ENCODE results near the gene CTNNA2.

The CTNNA2 gene

DNA sequence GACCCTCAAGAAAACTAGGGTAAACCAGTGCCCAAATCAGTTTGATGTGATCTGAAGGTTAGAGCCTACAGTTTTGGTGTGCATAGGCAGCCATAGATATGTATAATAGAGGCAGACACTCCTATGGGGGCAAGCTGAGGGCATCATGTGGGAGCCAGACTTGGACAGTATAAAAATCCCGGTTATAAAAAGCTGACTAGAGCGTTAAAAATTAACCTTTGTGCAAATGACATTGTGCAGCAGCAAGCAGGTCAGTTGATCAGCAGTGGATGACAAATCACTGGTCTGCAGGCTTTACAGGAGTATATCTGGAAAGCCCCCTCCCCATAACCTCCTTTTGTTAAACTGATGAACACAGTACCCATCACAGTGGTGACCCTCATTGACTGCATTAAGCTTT lies 107.8 kb downstream of the CTNNA2 start:
- no peak overlapping the region for H3K4me3 ChIP-seq (ENCODE audit: low read length)
- H3K27me3 ChIP-seq (ENCODE audit: control insufficient read depth, insufficient read depth, low read length) = no peaks in the 10 kb centered on the region

GRCh38 chr2:79621252-79621651 lies 108.4 kb downstream of the CTNNA2 start:
- H3K27me3 ChIP-seq (ENCODE audit: control insufficient read depth, insufficient read depth, low read length) = no peaks in the 10 kb centered on the region
- H3K4me1 ChIP-seq (ENCODE audit: control insufficient read depth, insufficient read depth, low read length) = no peaks in the 10 kb centered on the region
- H3K36me3 ChIP-seq (ENCODE audit: control insufficient read depth, insufficient read depth, low read length) = no peaks in the 10 kb centered on the region
- H3K9ac ChIP-seq (ENCODE audit: low read length) = no peak overlapping the region
- no peak overlapping the region for H3K4me3 ChIP-seq (ENCODE audit: low read length)
- no peaks in the 10 kb centered on the region for H3K9me3 ChIP-seq (ENCODE audit: control insufficient read depth, low read length)

More for the DNA sequence above, 107.8 kb downstream of the CTNNA2 start:
- Histone ChIP-seq H3K36me3 (ENCODE audit: control insufficient read depth, insufficient read depth, low read length) (no peaks in the 10 kb centered on the region), H3K9ac (ENCODE audit: low read length) (no peak overlapping the region), H3K4me1 (ENCODE audit: control insufficient read depth, insufficient read depth, low read length) (no peaks in the 10 kb centered on the region), H3K9me3 (ENCODE audit: control insufficient read depth, low read length) (no peaks in the 10 kb centered on the region)

GRCh38 chr2:79621755-79622154 lies 108.9 kb downstream of the CTNNA2 start:
- H3K36me3 ChIP-seq (ENCODE audit: control insufficient read depth, insufficient read depth, low read length) = no peaks in the 10 kb centered on the region
- no peak overlapping the region for H3K9ac ChIP-seq (ENCODE audit: low read length)
- no peaks in the 10 kb centered on the region for H3K4me1 ChIP-seq (ENCODE audit: control insufficient read depth, insufficient read depth, low read length)
- no peaks in the 10 kb centered on the region for H3K27me3 ChIP-seq (ENCODE audit: control insufficient read depth, insufficient read depth, low read length)
- no peaks in the 10 kb centered on the region for H3K9me3 ChIP-seq (ENCODE audit: control insufficient read depth, low read length)
- no peak overlapping the region for H3K4me3 ChIP-seq (ENCODE audit: low read length)

DNA sequence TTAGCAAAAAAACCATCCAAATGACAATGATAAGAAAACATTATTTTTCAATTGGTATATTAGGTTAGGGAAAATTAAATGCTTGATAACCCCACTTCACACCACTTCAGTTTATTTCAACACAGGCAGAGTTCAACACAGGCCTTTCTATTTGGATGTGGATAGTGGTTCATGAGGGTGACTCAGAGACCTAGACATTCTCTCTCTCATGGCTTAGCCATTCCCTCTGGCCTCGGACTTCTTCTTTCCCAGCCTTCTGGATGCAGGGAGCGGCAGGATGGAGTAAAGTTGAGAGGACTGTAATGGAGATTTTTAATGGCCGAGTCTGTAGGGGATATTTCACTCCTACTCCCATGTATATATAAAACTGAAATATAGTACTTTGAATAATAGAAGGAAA lies 109.7 kb downstream of the CTNNA2 start:
- no peaks in the 10 kb centered on the region for H3K27me3 ChIP-seq (ENCODE audit: control insufficient read depth, insufficient read depth, low read length)
- no peaks in the 10 kb centered on the region for H3K9me3 ChIP-seq (ENCODE audit: control insufficient read depth, low read length)
- no peaks in the 10 kb centered on the region for H3K4me1 ChIP-seq (ENCODE audit: control insufficient read depth, insufficient read depth, low read length)
- no peaks in the 10 kb centered on the region for H3K36me3 ChIP-seq (ENCODE audit: control insufficient read depth, insufficient read depth, low read length)
- no peak overlapping the region for H3K9ac ChIP-seq (ENCODE audit: low read length)
- no peak overlapping the region for H3K4me3 ChIP-seq (ENCODE audit: low read length)

DNA sequence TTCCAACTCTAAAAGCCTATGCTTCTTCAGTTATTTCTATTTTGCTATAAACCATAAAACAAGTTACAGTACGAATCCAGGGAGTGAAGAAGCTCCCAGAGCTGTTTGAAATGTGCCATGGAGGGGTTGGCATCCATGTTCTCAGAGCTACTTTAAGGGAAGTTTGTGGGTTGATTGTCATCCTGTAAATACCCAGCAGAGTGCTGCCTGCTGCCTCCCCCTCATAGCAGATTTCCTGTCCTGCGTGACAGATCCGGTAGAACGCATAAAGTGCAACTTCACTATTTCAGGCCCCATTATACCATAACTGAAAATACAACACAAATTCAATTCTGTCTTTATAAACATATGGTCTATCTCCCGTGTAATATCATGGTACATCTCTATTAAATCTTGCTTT lies 114.4 kb downstream of the CTNNA2 start:
- no peaks in the 10 kb centered on the region for H3K27me3 ChIP-seq (ENCODE audit: control insufficient read depth, insufficient read depth, low read length)
- no peaks in the 10 kb centered on the region for H3K4me1 ChIP-seq (ENCODE audit: control insufficient read depth, insufficient read depth, low read length)
- no peak overlapping the region for H3K9ac ChIP-seq (ENCODE audit: low read length)
- H3K9me3 ChIP-seq (ENCODE audit: control insufficient read depth, low read length) = no peaks in the 10 kb centered on the region
- no peaks in the 10 kb centered on the region for H3K36me3 ChIP-seq (ENCODE audit: control insufficient read depth, insufficient read depth, low read length)
- H3K4me3 ChIP-seq (ENCODE audit: low read length) = no peak overlapping the region

DNA sequence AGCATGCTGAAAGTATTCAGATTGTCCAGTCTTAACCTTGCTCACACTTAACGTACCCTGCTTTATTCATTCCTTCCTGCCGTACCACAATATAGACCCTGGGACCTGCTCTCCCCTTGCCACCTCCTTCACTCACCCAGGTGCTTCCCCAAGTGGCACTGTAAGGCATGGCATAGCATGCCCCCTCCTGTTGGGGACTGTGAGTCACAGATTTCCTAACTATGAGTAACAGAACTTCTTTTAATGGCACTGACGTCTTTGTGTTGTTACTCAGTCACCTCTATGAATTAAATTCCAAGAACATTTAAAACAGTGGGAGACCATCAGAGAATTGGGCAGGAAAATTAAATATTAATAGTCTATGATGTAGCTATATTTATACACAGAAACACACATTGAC lies 117.2 kb downstream of the CTNNA2 start:
- no peaks in the 10 kb centered on the region for H3K36me3 ChIP-seq (ENCODE audit: control insufficient read depth, insufficient read depth, low read length)
- H3K4me3 ChIP-seq (ENCODE audit: low read length) = no peak overlapping the region
- no peaks in the 10 kb centered on the region for H3K27me3 ChIP-seq (ENCODE audit: control insufficient read depth, insufficient read depth, low read length)
- no peak overlapping the region for H3K9ac ChIP-seq (ENCODE audit: low read length)
- H3K4me1 ChIP-seq (ENCODE audit: control insufficient read depth, insufficient read depth, low read length) = no peaks in the 10 kb centered on the region
- no peaks in the 10 kb centered on the region for H3K9me3 ChIP-seq (ENCODE audit: control insufficient read depth, low read length)

DNA sequence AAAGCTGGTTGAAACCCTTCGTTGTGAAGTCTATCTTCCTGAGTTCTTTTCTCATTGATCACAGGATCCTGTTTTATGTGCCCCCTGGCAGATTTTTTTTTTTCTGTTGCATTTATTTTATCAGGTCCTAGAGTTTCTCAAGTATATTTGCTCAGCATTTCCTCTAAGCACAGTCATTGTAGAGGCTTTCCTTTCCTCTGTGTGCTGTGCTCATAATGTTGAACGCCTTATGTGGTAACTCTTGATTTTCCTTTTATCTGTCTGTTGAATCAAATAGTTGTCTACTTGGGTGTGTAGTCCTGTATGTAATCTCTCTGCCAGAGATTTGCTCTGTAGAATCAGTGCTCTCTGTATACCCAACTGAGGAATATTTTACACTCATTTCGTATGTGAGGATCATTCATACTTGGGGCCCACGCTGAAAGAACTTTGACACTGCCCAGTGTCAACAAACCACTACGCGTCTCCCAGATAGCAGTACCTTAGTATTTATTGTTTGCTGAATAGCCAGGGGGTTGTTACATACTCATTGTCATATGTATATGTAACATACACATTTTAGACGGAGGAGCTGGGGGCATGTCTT lies 118.2 kb downstream of the CTNNA2 start:
- Histone ChIP-seq H3K4me1 (ENCODE audit: control insufficient read depth, insufficient read depth, low read length) (no peaks in the 10 kb centered on the region), H3K9ac (ENCODE audit: low read length) (no peak overlapping the region), H3K36me3 (ENCODE audit: control insufficient read depth, insufficient read depth, low read length) (no peaks in the 10 kb centered on the region), H3K4me3 (ENCODE audit: low read length) (no peak overlapping the region), H3K9me3 (ENCODE audit: control insufficient read depth, low read length) (no peaks in the 10 kb centered on the region), H3K27me3 (ENCODE audit: control insufficient read depth, insufficient read depth, low read length) (no peaks in the 10 kb centered on the region)

DNA sequence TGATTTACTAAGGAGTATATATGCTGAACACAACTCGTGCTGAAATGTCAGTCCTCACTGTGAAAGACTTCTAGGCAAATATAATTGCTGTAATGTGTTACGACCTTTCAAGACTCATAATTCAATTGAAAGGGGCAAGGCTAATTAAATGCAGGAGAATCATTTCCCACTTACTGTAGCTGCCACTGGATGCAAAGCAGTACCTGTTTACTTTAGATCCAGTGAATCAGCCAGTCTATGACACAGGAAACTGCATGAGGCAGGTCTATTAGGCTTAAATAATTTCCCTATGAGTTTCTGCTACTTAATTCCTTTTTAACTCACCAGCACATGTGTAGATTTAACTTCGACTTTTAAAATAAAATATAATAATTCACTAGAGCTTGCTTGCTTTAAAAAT lies 125.6 kb downstream of the CTNNA2 start:
- no peak overlapping the region for H3K9ac ChIP-seq (ENCODE audit: low read length)
- H3K4me3 ChIP-seq (ENCODE audit: low read length) = no peak overlapping the region
- no peaks in the 10 kb centered on the region for H3K4me1 ChIP-seq (ENCODE audit: control insufficient read depth, insufficient read depth, low read length)
- no peaks in the 10 kb centered on the region for H3K36me3 ChIP-seq (ENCODE audit: control insufficient read depth, insufficient read depth, low read length)
- no peaks in the 10 kb centered on the region for H3K27me3 ChIP-seq (ENCODE audit: control insufficient read depth, insufficient read depth, low read length)
- H3K9me3 ChIP-seq (ENCODE audit: control insufficient read depth, low read length) = no peaks in the 10 kb centered on the region

- Histone ChIP-seq H3K4me3 (ENCODE audit: low read length) (no peak overlapping the region), H3K9me3 (ENCODE audit: control insufficient read depth, low read length) (no peaks in the 10 kb centered on the region), H3K36me3 (ENCODE audit: control insufficient read depth, insufficient read depth, low read length) (no peaks in the 10 kb centered on the region), H3K4me1 (ENCODE audit: control insufficient read depth, insufficient read depth, low read length) (no peaks in the 10 kb centered on the region), H3K9ac (ENCODE audit: low read length) (no peak overlapping the region), H3K27me3 (ENCODE audit: control insufficient read depth, insufficient read depth, low read length) (no peaks in the 10 kb centered on the region)
Observed at GRCh38 chr2:79638954-79639353, 126.1 kb downstream of the CTNNA2 start.

GRCh38 chr2:79640001-79640400 lies 127.2 kb downstream of the CTNNA2 start:
- Histone ChIP-seq H3K36me3 (ENCODE audit: control insufficient read depth, insufficient read depth, low read length) (no peaks in the 10 kb centered on the region), H3K9ac (ENCODE audit: low read length) (no peak overlapping the region), H3K9me3 (ENCODE audit: control insufficient read depth, low read length) (no peaks in the 10 kb centered on the region), H3K27me3 (ENCODE audit: control insufficient read depth, insufficient read depth, low read length) (no peaks in the 10 kb centered on the region), H3K4me1 (ENCODE audit: control insufficient read depth, insufficient read depth, low read length) (no peaks in the 10 kb centered on the region), H3K4me3 (ENCODE audit: low read length) (no peak overlapping the region)

DNA sequence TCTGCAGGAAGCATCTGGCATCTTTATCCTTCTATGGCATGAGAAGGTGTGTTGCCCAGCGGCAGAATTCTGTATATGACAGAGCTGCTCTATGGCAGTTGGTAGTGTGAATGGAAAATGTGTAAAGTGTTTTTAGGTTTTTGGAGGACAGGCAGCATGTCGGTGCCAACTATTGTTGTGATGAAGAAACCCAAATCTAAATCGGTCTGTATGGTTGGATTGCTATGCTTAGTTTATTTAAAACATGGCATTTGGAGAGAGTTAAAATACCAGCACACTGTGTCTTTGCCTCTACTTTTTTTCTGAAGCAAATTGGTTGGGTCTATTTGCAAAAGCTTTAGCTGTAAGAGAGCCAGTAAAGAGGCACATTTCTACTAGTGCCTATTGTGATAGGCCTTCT lies 136.7 kb downstream of the CTNNA2 start:
- H3K9me3 ChIP-seq (ENCODE audit: control insufficient read depth, low read length) = no peaks in the 10 kb centered on the region
- H3K9ac ChIP-seq (ENCODE audit: low read length) = no peak overlapping the region
- no peak overlapping the region for H3K4me3 ChIP-seq (ENCODE audit: low read length)
- no peaks in the 10 kb centered on the region for H3K27me3 ChIP-seq (ENCODE audit: control insufficient read depth, insufficient read depth, low read length)
- H3K4me1 ChIP-seq (ENCODE audit: control insufficient read depth, insufficient read depth, low read length) = no peaks in the 10 kb centered on the region
- no peaks in the 10 kb centered on the region for H3K36me3 ChIP-seq (ENCODE audit: control insufficient read depth, insufficient read depth, low read length)

DNA sequence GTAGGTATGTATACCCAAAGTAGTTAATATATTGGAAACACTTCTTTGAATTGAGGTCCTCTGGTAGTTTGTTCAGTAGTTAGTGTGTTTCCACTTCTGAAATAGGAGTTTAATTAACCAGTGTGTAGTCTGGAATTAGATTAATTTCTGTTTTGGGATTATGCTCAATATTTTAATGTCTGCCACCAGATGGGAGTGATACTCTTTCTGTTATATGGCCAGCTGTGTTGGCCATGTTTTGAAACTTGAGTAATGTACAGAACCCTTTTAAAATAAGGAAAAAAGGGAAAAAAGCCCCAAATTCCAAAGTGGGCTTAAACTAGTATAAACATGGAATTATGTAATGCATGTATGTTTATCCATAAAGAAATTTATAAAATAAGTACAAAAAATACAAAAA lies 147.7 kb downstream of the CTNNA2 start:
- H3K4me3 ChIP-seq (ENCODE audit: low read length) = no peak overlapping the region
- no peaks in the 10 kb centered on the region for H3K36me3 ChIP-seq (ENCODE audit: control insufficient read depth, insufficient read depth, low read length)
- no peaks in the 10 kb centered on the region for H3K27me3 ChIP-seq (ENCODE audit: control insufficient read depth, insufficient read depth, low read length)
- H3K9ac ChIP-seq (ENCODE audit: low read length) = no peak overlapping the region
- H3K4me1 ChIP-seq (ENCODE audit: control insufficient read depth, insufficient read depth, low read length) = no peaks in the 10 kb centered on the region
- H3K9me3 ChIP-seq (ENCODE audit: control insufficient read depth, low read length) = no peaks in the 10 kb centered on the region

DNA sequence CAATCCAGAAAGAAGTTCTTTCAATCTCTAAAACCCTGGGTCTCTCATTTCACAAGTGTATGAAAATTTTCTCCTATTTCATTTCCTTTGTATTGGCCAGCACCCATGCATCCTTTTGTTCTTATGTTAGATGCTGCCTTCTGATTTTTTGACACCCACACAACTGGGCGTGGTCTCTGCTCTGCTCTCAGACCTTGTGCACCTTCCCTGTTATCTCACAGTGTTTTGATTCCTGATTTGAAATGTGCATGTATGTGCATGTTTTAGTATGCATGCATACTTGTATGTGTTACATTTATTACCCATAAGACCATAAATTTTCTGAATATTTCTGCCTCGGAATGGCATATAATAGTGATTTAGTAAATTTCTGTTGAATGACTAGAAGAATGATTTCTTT lies 152.2 kb downstream of the CTNNA2 start:
- Histone ChIP-seq H3K4me1 (ENCODE audit: control insufficient read depth, insufficient read depth, low read length) (no peaks in the 10 kb centered on the region), H3K36me3 (ENCODE audit: control insufficient read depth, insufficient read depth, low read length) (no peaks in the 10 kb centered on the region), H3K9ac (ENCODE audit: low read length) (no peak overlapping the region), H3K9me3 (ENCODE audit: control insufficient read depth, low read length) (no peaks in the 10 kb centered on the region), H3K4me3 (ENCODE audit: low read length) (no peak overlapping the region), H3K27me3 (ENCODE audit: control insufficient read depth, insufficient read depth, low read length) (no peaks in the 10 kb centered on the region)

All from mucosa of stomach (tissue), 1 donor.